Hematopoietic multipotent progenitor cell treated with erythropoietin and hydrocortisone succinate and interleukin-3 and kit ligand, for 4 days (in vitro differentiated cells): ENCODE results near the gene SLC2A13.

Source experiments
- DNase-seq: peaks from one replicate; pipeline ENCODE4 v3.0.0-alpha.2; 2015

SLC2A13 gene

GRCh38 chr12:40105515-40106201 lies at the start of gene SLC2A13:
Gene SLC2A13 (minus strand): TSS chr12:40106081. CDS start chr12:40105808, 273 bp downstream.
- DNase-seq, result peak; percentile 88

- DNase-seq, result no peak
These were observed 48.5 kb upstream of the SLC2A13 start for GRCh38 chr12:40154381-40154780.

- DNase-seq, result no peak
These were observed 47.6 kb upstream of the SLC2A13 start for GRCh38 chr12:40153432-40153831.

GRCh38 chr12:40152783-40153383 lies 47.0 kb upstream of the SLC2A13 start:
- DNase-seq, result peak; percentile 76

- no peak for DNase-seq
These were observed 43.9 kb upstream of the SLC2A13 start for GRCh38 chr12:40149673-40150260.

GRCh38 chr12:40146800-40147797 lies 41.2 kb upstream of the SLC2A13 start:
- peak; percentile 23 for DNase-seq

- peak; percentile 16 for DNase-seq
These were observed 40.0 kb upstream of the SLC2A13 start for GRCh38 chr12:40145896-40146295.

- DNase-seq, result peak; percentile 49
These were observed 38.1 kb upstream of the SLC2A13 start for GRCh38 chr12:40144023-40144422.

GRCh38 chr12:40142001-40142744 lies 36.3 kb upstream of the SLC2A13 start:
- DNase-seq, result peak; percentile 31

GRCh38 chr12:40138526-40138925 lies 32.6 kb upstream of the SLC2A13 start:
- DNase-seq, result no peak

GRCh38 chr12:40137252-40137651 lies 31.4 kb upstream of the SLC2A13 start:
- peak; percentile 59 for DNase-seq

- DNase-seq, result no peak
These were observed 21.5 kb upstream of the SLC2A13 start for GRCh38 chr12:40127408-40127807.

- no peak for DNase-seq
These were observed 17.6 kb upstream of the SLC2A13 start for GRCh38 chr12:40123496-40123895.

- no peak for DNase-seq
These were observed 17.0 kb upstream of the SLC2A13 start for GRCh38 chr12:40122842-40123241.

GRCh38 chr12:40117818-40118217 lies 11.9 kb upstream of the SLC2A13 start:
- DNase-seq, result no peak

- no peak for DNase-seq
These were observed 4.7 kb upstream of the SLC2A13 start for GRCh38 chr12:40110586-40110985.

- no peak for DNase-seq
These were observed 2.1 kb upstream of the SLC2A13 start for GRCh38 chr12:40107803-40108620.

GRCh38 chr12:40107098-40107802 lies 1.4 kb upstream of the SLC2A13 start:
- peak; percentile 92 for DNase-seq

GRCh38 chr12:40106655-40107054 lies 774 bp upstream of the SLC2A13 start:
- no peak for DNase-seq

- no peak for DNase-seq
These were observed 287 bp upstream of the SLC2A13 start for GRCh38 chr12:40106202-40106533.

- no peak for DNase-seq
These were observed 691 bp downstream of the SLC2A13 start for GRCh38 chr12:40105265-40105514.
